NCI-H524 treated with DMSO at 0.1 percent for 48 hours (cell line): ENCODE results near the gene APCS.

Experiments
- DNase-seq: peaks from one replicate; lab custom pipeline; 2025; lab: John Stamatoyannopoulos, UW

The APCS gene, protein sequence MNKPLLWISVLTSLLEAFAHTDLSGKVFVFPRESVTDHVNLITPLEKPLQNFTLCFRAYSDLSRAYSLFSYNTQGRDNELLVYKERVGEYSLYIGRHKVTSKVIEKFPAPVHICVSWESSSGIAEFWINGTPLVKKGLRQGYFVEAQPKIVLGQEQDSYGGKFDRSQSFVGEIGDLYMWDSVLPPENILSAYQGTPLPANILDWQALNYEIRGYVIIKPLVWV

DNA sequence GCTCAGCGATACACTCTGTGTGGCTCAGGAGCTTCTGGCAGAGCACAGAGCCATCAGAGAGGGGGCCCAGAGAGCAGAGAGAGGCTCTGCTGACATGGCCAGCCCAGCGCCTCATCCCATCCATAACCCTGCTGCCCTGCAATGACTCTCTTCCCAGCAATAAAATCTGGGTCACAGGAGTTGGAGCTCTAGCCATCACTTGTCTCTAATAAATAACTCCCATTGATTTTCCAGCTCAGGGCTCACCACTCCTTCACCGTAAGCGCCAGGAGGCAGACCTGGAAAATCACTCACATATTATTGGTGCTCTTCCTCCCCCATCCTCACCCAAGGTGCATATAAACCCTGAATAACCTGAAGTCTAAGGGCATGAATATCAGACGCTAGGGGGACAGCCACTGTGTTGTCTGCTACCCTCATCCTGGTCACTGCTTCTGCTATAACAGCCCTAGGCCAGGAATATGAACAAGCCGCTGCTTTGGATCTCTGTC, at the start of gene APCS:
APCS (plus strand) TSS at position 366 of the 491 bp plus-strand sequence; CDS start at position 462, 96 bp downstream.
- no peak for DNase-seq

DNA sequence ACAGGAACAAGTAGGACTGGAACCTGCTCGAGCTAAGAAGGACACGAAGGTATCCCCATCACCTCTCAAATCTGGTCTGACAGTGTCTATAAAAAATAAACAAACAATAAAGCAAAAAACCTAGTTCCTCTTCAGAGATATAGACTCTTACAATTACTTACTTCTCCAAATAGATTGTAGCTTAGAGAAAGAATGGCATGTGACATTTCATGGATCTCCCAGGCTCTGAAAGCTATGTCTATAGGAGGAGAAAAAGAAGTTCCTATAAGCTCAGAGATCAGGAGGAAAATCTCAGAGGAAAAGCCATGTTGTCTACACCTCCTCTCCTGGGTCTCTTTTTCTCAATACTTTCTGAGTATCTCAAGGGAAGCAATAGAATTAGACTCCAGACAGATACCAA, 39.5 kb upstream of the APCS start:
- DNase-seq = no peak

DNA sequence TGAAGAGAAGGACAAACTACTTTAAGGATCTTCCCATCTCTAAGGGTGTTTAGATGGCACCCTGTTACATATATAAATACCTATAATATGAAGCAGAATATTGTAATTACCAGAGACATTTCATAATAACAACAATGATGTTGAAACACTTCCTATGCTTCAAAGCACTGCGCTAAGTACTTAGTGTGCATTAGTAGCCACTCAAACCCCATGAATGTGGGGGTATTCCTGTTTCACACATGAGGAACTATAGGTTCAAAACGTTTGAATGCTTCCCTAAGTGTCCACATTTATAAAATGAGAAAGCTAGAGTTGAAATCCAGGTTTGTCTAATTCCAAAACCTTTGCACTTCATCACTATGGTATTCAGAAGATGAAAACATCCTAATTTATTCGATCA, 33.4 kb upstream of the APCS start:
- DNase-seq = no peak

DNA sequence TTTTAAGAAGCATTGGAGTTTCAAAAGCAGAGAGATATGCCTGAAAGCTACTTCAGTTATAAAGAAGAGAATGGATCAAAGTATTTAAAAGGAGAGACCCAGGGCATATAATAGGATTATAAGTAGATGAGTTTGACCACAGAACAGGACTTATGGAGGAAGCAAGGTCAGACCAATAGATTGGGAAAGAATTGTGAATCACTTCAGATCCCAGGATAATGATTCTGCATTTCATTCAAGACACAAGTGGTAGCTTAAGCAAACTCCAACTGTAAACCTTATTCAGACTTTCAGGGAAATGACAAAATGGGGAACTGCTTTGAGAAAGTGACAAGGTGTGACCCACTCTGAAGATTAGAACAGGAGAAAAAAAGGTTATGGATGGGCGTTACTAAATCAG, 32.9 kb upstream of the APCS start:
- DNase-seq = no peak

DNA sequence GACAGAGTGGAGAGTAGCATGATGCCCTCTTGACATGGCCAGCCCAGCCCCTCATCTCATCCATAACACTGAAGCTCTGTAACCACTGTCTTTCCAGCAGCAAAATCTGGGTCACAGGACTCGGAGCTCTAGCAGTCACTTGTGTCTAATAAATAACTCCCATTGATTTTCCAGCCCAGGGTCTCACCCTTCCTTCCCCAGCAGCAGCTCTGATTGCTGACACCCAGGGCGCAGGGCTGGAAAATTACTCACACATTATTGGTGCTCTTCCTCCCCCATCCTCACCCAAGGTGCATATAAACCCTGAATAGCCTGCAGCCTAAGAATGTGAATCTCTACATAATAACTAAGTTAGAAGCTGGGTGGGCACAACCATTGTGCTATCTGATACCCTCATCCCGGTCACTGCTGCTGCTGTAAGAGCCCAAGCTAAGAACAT, 30.7 kb upstream of the APCS start:
- DNase-seq = no peak

DNA sequence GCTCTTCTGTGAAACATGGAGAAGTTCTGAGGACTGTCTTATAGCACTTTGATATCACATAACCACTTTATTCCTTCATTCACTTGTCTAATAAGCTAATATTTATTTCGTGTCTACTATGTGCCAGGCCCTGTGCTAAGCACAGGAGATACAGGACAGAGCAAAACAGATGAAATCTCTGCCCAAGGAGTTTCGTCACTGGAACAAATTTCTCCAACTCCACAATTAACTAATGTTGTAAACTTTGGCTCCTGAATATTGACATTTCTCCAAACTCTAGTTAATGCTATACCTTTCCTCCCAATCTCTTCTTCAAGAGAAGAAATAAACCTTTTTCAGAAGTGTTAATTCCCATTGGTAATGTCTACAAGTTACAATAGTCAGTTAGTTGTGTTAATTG, 27.0 kb upstream of the APCS start:
- no peak for DNase-seq

DNA sequence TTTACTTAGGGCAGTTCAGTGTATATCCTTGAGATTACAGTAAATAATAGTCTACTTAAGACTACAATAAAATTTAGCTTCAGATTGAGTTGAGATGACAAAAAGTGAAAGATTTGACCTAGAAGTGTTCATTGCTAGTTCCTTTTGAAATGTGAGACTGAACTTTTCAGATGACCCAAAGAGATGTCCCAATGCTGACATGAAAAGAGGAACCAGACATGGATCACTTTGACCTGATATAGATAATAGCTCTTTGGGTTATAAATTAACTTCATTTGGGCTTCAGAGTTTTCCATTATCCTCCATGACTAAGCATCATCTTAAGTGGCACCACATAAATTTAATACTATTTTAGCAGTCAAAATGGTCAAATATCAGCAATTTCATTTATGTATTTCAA, 26.1 kb upstream of the APCS start:
- no peak for DNase-seq

DNA sequence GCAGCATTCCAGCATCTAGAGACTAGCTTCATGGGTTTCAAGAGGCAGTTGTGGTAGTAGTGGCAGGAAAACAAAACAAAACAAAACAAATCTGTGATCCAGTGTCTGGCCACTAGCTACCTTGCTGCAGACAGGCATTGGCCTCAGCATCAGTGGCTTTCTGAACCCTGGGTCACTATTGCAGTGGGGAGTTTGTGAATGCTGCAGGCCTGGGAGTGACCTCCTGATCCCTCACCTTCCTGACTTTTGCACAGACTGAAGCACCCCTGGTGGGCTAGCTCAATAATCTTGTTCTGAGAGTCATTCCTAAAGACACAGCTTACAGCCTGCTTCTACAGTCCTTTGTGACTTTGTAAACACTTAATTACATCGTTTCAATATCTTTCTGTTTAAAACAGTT, 24.9 kb upstream of the APCS start:
- no peak for DNase-seq

DNA sequence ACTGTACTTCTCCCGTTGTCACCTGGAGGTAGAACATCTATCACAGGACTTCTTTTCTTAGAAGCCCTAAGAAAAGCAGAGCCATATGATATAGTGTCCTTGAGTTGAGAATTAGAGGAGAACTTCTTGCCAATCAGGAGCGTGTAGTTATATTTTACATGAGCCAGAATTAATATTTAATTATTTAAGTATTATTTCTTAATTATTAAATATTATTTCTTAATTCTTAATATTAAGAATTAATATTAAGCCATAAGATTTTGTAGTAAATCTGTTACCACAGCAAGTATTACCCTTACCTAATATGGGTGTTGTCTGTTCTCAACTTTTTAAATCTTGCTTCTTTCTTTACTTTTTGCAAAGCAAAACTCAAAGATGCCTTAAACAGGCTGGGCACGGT, 10.2 kb upstream of the APCS start:
- no peak for DNase-seq

DNA sequence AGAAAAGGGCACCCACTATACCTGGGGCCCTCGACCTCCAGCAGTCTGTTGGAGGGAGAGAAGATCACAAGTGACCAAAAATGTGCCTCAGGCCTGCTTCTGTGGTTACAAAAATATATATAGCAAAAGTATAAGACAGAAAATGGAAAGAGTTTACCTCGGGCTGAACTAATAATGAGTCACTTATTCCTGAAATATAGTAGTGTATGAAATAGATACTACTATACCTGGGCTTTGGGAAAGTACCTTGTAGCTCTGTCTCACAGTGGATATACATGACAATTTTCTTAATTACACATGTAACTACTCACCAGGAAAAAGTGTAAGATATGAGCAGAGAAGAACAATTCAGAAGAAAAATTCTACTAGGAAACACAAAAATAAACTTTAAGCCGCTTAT, 7.3 kb upstream of the APCS start:
- DNase-seq = no peak

DNA sequence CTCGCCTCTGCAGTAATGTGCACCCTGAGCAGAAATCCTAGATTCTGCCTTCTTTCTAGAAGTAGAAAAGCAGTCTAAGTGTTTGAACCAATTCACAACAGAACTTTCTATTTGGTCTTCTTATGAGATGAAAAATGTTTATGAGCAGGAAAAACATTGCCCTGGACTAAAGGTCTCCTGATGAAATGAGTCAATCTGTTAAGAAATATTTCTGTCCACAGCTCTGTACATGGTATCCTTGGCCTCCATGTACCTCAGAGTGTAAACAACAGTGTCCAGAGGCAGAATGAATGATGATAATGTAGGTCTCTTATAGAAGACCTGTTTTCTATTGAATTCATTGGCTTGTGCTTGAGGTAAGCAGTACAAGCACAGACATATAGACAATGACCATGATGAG, 6.2 kb upstream of the APCS start:
- DNase-seq = no peak

DNA sequence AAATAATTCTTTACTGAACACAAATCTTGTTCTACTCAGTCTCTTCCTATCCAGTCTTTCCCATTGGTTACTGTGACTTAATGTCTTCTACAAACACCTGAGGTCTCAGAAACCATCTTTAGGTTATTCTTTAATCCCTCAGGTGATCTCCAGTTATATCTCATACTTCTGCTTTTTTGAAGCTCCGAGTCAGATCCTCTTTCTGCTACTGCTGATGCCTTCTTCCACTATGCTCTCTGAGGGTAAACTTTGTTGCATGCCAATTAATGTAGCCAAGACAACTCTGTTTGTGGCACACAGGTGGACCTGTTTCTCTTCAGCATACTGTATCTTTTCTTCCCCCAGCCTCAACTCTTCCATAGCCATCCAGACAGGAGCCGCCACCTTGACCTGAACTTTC, 3.1 kb upstream of the APCS start:
- DNase-seq = no peak

DNA sequence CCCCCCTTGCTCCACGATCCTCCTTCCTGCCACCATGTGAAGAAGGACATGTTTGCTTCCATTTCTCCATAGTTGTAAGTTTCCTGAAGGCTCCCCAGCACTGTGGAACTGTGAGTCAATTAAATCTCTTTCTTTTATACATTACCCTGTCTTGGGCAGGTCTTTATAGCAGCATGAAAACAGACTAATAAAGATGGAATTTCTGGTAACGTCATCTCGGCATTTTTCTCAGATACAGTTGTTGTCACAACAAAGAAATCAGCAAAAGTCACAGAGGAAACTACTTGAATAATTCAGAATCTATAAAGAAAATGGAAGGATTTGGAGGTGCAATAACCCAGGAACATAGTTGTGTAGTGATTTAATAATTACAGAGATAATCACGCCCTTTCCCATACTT, 4.4 kb downstream of the APCS start:
- DNase-seq = no peak

DNA sequence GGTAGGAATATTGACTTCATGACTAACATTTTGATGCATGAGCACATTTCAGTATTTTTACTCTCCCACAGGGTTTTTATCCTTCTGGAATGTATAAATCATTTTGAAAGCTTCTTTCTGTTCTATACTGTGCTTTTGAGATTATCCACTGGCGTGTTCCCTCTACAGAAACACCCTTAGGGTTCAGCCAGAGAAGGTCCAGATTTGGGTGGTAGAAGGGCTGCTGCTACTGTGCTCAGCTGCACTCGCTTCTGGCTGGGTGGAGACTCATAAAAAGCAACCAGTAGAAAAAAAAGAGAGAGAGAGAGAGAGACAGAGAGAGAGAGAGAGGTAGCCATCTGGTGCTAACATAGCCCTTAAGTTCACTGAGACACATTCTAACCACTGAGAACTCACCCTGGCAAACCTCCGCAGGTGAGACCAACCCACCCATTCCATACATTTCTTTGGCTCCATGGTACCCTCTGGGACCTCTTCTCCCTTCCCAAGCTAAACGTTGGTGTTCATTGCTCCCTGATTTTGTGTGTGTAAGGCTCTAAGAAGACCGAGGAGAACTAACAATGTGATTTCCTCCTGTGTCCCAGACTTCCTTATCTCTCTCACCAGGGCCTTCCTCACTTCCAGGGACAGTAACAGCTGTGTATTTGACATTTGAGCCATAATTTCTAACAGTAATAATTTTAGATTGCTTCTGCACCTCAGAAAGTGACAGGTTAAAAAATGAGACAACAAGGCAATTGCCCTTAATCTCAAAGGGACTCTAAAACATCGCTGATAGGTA, 7.2 kb downstream of the APCS start:
- DNase-seq = no peak

DNA sequence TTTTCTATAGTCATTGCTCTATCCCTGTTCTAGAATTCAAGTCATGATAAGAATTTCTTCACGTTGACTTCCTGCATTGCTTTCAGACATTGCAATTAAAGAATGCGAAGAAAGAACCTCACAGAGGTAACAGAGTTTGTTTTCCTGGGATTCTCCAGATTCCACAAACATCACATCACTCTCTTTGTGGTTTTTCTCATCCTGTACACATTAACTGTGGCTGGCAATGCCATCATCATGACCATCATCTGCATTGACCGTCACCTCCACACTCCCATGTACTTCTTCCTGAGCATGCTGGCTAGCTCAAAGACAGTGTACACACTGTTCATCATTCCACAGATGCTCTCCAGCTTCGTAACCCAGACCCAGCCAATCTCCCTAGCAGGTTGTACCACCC, 10.6 kb downstream of the APCS start:
- no peak for DNase-seq

DNA sequence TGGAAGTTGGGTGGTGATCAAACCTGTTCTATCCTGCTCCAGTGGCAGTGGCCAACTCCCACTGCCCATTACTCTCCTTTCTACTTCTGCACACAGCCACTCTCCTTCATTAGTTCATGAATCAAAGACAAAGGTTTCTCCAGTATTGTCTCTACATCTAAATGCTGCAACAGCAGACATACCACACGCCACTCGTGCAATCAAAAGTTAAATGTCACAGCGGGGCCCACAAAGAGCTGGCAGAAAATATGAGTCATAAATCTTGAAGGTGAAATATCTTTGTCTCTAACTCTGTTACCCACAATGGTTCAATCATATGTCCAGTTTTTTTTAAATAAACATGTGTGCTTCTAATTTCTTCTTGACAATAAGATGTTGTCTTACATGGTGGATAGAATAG, 13.3 kb downstream of the APCS start:
- no peak for DNase-seq

DNA sequence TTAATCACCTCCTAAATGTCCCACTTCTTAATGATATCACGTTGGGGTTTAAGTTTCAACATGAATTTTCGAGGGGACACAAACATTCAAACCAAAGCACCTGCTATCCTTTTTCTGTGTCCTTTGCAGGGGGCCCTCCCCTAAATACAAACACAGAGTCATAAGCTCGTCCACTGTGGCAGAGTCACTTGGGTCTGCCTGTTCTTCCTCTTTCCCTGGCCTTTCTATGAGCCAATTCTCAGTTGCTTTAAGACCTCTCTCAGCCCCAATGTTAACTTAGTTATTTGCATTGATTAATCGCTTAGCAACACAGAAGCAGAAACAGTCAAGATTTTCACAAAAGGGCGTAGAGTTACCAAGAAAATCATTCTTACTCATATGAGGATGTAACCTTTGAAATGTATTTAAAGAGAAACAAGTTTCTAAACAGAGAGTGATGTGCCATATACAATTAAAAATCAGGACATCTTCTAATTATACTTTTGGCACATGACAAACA, 14.9 kb downstream of the APCS start:
- DNase-seq = no peak

DNA sequence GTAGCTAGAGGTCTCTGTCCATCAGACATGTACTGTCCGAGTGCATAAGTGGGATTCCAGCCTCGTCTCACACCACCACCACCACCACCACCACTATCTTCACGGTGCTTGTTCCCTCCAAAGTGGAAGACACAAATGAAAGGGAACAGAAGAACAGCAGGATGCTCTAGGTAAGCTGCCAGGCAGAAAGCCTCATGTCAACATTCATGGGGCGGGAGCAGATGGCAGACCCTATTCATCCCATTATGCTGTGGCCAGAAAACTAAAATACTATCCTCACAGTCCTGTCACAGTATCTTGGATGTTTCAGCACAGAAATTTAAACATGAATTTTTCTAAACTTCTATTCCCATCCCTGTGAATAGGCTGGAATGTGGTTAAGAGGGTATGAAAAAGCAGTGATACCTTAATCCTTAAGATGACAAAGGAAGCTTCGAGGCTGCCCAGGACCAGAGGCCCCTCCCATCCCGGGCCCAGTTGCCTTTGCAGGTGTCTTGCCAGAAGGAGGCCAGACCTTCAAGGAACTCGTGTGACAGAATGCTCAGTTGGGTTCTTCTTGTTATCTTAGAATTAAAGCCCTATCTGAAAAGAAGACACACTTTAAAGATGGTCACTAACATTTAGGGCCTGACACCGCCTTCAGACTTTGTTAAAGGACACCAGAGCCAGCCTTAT, 24.7 kb downstream of the APCS start:
- DNase-seq = no peak

DNA sequence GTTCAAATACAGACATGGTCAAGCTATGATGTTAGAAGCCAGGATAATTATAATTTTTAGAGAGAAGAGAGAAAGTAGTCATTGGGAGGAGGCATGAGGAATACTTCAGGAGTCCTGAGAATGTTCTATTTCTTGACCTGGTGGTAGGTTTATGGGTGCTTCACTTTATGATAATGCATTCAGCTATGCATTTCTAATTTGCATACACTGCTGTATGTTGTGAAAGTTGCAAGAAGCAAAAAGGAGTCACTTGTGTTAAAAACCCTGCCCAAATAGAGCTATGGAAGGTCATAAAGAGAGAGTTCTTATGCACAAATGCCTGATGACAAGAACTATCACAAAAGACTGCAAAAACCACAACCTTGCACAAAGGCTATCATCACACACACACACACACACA, 45.3 kb downstream of the APCS start:
- DNase-seq = no peak
